GM18868 (cell line): ENCODE results near the gene RSF1.

Experiments
- ATAC-seq: cut with Tn5 transposase; IDR thresholded peaks from one replicate; pipeline ENCODE4 v1.9.1; 2021; ENCODE audit warnings: mild to moderate bottlenecking, moderate library complexity; ENCODE audit not compliant: unreplicated experiment

The RSF1 gene

GRCh38 chr11:77750394-77751156 is 69.9 kb downstream of the RSF1 start:
- ATAC-seq, result no peak

- ATAC-seq, result no peak
These were observed 71.3 kb downstream of the RSF1 start for GRCh38 chr11:77749232-77749631.

GRCh38 chr11:77748266-77748665 is 72.3 kb downstream of the RSF1 start:
- no peak for ATAC-seq

GRCh38 chr11:77747381-77747969 is 73.0 kb downstream of the RSF1 start:
- no peak for ATAC-seq

GRCh38 chr11:77736473-77736872 is 84.0 kb downstream of the RSF1 start:
- ATAC-seq, result no peak

GRCh38 chr11:77734890-77735289 is 85.6 kb downstream of the RSF1 start:
- no peak for ATAC-seq

- ATAC-seq, result no peak
These were observed 88.4 kb downstream of the RSF1 start for GRCh38 chr11:77732143-77732542.

- no peak for ATAC-seq
These were observed 89.7 kb downstream of the RSF1 start for GRCh38 chr11:77730789-77731188.

GRCh38 chr11:77729063-77729462 is 91.5 kb downstream of the RSF1 start:
- no peak for ATAC-seq

GRCh38 chr11:77728203-77728786 is 92.2 kb downstream of the RSF1 start:
- no peak for ATAC-seq

GRCh38 chr11:77726524-77726923 is 94.0 kb downstream of the RSF1 start:
- peak; percentile 62 for ATAC-seq

GRCh38 chr11:77725433-77725832 is 95.1 kb downstream of the RSF1 start:
- peak; percentile 64 for ATAC-seq

- ATAC-seq, result no peak
These were observed 95.9 kb downstream of the RSF1 start for GRCh38 chr11:77724636-77725035.

- ATAC-seq, result no peak
These were observed 97.5 kb downstream of the RSF1 start for GRCh38 chr11:77723024-77723423.

- no peak for ATAC-seq
These were observed 110.2 kb downstream of the RSF1 start for GRCh38 chr11:77710358-77710757.

- ATAC-seq, result no peak
These were observed 114.5 kb downstream of the RSF1 start for GRCh38 chr11:77705876-77706579.

GRCh38 chr11:77705195-77705875 is 115.2 kb downstream of the RSF1 start:
- no peak for ATAC-seq

GRCh38 chr11:77704029-77704428 is 116.5 kb downstream of the RSF1 start:
- no peak for ATAC-seq

GRCh38 chr11:77699425-77699824 is 121.1 kb downstream of the RSF1 start:
- no peak for ATAC-seq

GRCh38 chr11:77698896-77699295 is 121.6 kb downstream of the RSF1 start:
- ATAC-seq, result no peak

- no peak for ATAC-seq
These were observed 122.7 kb downstream of the RSF1 start for GRCh38 chr11:77697865-77698264.
